DMS53 (cell line): ENCODE measurements around the gene PRDM11.
"Not testable (repeated sequence)": the region's sequence is repeated elsewhere in the genome, so short reads cannot be mapped to it uniquely, and the experiment has no call there.

Source experiments
- DNase-seq: peaks from one replicate; lab custom pipeline; 2025; lab: John Stamatoyannopoulos, UW

Gene PRDM11

GRCh38 chr11:45233121-45233803, 86.8 kb downstream of the PRDM11 start:
- peak; percentile 78 for DNase-seq

GRCh38 chr11:45233804-45234170, 87.3 kb downstream of the PRDM11 start:
- no peak for DNase-seq

- no peak for DNase-seq
Observed at GRCh38 chr11:45234306-45235006, 88.0 kb downstream of the PRDM11 start.

- peak; percentile 14 for DNase-seq
Observed at GRCh38 chr11:45237711-45238315, 91.4 kb downstream of the PRDM11 start.

GRCh38 chr11:45238724-45239123, 92.3 kb downstream of the PRDM11 start:
- DNase-seq, result no peak

- DNase-seq, result no peak
Observed at GRCh38 chr11:45239733-45240132, 93.3 kb downstream of the PRDM11 start.

- peak; percentile 11 for DNase-seq
Observed at GRCh38 chr11:45243967-45244366, 97.5 kb downstream of the PRDM11 start.

- no peak for DNase-seq
Observed at GRCh38 chr11:45245218-45246045, 99.0 kb downstream of the PRDM11 start.

- no peak for DNase-seq
Observed at GRCh38 chr11:45246241-45246640, 99.8 kb downstream of the PRDM11 start.

- no peak for DNase-seq
Observed at GRCh38 chr11:45247433-45247832, 101.0 kb downstream of the PRDM11 start.

- DNase-seq, result no peak
Observed at GRCh38 chr11:45248501-45249011, 102.1 kb downstream of the PRDM11 start.

- DNase-seq, result not testable (repeated sequence)
Observed at GRCh38 chr11:45249372-45249771, 102.9 kb downstream of the PRDM11 start.

- DNase-seq, result no peak
Observed at GRCh38 chr11:45250035-45250718, 103.7 kb downstream of the PRDM11 start.

GRCh38 chr11:45252134-45252856, 105.9 kb downstream of the PRDM11 start:
- DNase-seq, result peak; percentile 90

GRCh38 chr11:45252877-45253276, 106.4 kb downstream of the PRDM11 start:
- DNase-seq, result peak; percentile 28

GRCh38 chr11:45253640-45254039, 107.2 kb downstream of the PRDM11 start:
- no peak for DNase-seq

- DNase-seq, result no peak
Observed at GRCh38 chr11:45254070-45254469, 107.6 kb downstream of the PRDM11 start.

GRCh38 chr11:45258982-45259530, 112.6 kb downstream of the PRDM11 start:
- DNase-seq, result no peak

- DNase-seq, result peak; percentile 73
Observed at GRCh38 chr11:45259592-45259991, 113.2 kb downstream of the PRDM11 start.

- DNase-seq, result no peak
Observed at GRCh38 chr11:45260071-45260470, 113.6 kb downstream of the PRDM11 start.

GRCh38 chr11:45262900-45263299, 116.5 kb downstream of the PRDM11 start:
- DNase-seq, result peak; percentile 88
